ENCODE measurements around the gene MALSU1.

DNA sequence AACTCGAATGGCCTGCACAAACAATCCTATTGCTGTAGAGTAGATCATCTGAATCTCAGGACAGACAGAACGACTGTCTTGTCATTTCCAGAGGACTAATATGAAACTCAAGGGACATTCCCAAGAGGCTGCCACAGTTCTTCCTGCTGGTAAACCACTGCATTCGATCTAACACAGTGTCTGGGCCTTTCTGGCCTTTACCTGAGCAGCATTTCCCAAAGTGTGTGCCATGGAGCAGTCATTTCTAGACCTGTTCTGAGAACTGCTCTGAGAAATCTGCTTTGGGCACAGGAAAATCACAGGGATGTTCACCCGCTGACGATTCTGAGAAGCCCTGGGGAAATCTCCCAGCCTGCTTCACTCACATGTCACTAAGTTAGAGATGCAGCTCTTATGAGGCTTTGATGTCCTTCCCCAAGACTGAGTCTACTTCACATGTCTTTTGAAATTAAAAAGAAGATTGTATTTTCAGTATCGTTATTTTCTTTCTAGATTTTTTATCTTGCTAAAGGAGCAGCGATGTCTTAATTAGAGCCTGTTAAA is 34.2 kb upstream of the MALSU1 start:
- TF ChIP-seq, protein P1, sequence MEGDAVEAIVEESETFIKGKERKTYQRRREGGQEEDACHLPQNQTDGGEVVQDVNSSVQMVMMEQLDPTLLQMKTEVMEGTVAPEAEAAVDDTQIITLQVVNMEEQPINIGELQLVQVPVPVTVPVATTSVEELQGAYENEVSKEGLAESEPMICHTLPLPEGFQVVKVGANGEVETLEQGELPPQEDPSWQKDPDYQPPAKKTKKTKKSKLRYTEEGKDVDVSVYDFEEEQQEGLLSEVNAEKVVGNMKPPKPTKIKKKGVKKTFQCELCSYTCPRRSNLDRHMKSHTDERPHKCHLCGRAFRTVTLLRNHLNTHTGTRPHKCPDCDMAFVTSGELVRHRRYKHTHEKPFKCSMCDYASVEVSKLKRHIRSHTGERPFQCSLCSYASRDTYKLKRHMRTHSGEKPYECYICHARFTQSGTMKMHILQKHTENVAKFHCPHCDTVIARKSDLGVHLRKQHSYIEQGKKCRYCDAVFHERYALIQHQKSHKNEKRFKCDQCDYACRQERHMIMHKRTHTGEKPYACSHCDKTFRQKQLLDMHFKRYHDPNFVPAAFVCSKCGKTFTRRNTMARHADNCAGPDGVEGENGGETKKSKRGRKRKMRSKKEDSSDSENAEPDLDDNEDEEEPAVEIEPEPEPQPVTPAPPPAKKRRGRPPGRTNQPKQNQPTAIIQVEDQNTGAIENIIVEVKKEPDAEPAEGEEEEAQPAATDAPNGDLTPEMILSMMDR (IDR thresholded peaks at IDR 0.05; ENCODE audit: low read length), result no peak
- TF ChIP-seq EZH2 (IDR thresholded peaks at IDR 0.05; ENCODE audit: borderline replicate concordance, low read length), result no peak
